Measurements from ENCODE around the gene SFT2D3. TPM values are rescaled to one million over a fixed set of nuclear protein-coding genes. Genes with fewer than 3 reads are reported as not detected.

Gene SFT2D3
- total and polyA plus RNA-seq, 9 of the 15 experiments (the other 6 are each of a cell fraction or from before 2014, with no cell fraction given), result 7.5 to 9.9 (median 8.9) TPM; not detected in 2

- H3K9me1 ChIP-seq (ENCODE audit: control insufficient read depth, insufficient read depth, low read length), result no peaks in the 10 kb centered on the region
- no peaks in the 10 kb centered on the region for H4K20me1 ChIP-seq (replicated peaks; ENCODE audit: control insufficient read depth, insufficient read depth, low read length)
- no peak overlapping the region for H3K4me2 ChIP-seq (ENCODE audit: insufficient read depth, low read length)
- H3K36me3 ChIP-seq (ENCODE audit: control insufficient read depth, insufficient read depth, low read length), result peaks cover 29% of the 10 kb centered on the region; the same call in 1 of the 3 replicates
- intact Hi-C loops (cut with micrococcal nuclease), result no loop called here
- no peak overlapping the region for H2AFZ ChIP-seq (ENCODE audit: low read depth, low read length)
- POLR2A ChIA-PET, result no interaction called here
- in situ Hi-C loops (cut with MboI), result no loop called here
- H3K9me3 ChIP-seq (replicated peaks; ENCODE audit: control insufficient read depth, insufficient read depth, low read depth, low read length), result no peaks in the 10 kb centered on the region
- no peaks in the 10 kb centered on the region for H3K4me1 ChIP-seq (replicated peaks in 1 of 2; ENCODE audit: control insufficient read depth in 2 of 2, insufficient read depth in 2 of 2, low read length in 2 of 2)
- 79% methylated on average over 3 of the region's 3 CpGs for WGBS (ENCODE audit: insufficient coverage, low coverage, missing lambda C conversion rate)
- no peak overlapping the region for H3K27ac ChIP-seq (ENCODE audit: extremely low read depth, low read depth, low read length)
- FAIRE-seq (no peak), DNase-seq (ENCODE audit: extremely low read depth in 1 of 4, low spot score in 3 of 4) (no peak), ATAC-seq (no peak)
- no peak overlapping the region for H3K9ac ChIP-seq (ENCODE audit: insufficient read depth in 1 of 2, low read depth in 2 of 2, low read length in 2 of 2)
- no peaks in the 10 kb centered on the region for H3K27me3 ChIP-seq (ENCODE audit: control insufficient read depth in 2 of 2, insufficient read depth in 2 of 2, low read length in 2 of 2)
- TF ChIP-seq ZNF239 (CRISPR knock-in tag; IDR thresholded peaks at IDR 0.05), result no peak
- H3K79me2 ChIP-seq (ENCODE audit: control insufficient read depth, insufficient read depth, low read length), result no peaks in the 10 kb centered on the region
- no peak overlapping the region for H3K4me3 ChIP-seq
- CTCF ChIA-PET (ENCODE audit: low intra/inter-chr PET ratio), result no interaction called here
- BruUV-seq (replicated peaks), result no TSS peak
These were observed 34.5 kb downstream of the SFT2D3 start for GRCh38 chr2:127735537-127736399.

GRCh38 chr2:127737892-127738291 is 36.6 kb downstream of the SFT2D3 start:
- POLR2A ChIA-PET, result no interaction called here
- H3K27ac ChIP-seq (ENCODE audit: extremely low read depth, low read depth, low read length), result no peak overlapping the region
- DNase-seq (ENCODE audit: extremely low read depth in 1 of 4, low spot score in 3 of 4) (no peak), ATAC-seq (no peak), FAIRE-seq (no peak)
- intact Hi-C loops (cut with micrococcal nuclease) (no loop called here), in situ Hi-C loops (cut with MboI) (no loop called here)
- H3K9me3 ChIP-seq (replicated peaks; ENCODE audit: control insufficient read depth, insufficient read depth, low read depth, low read length), result no peaks in the 10 kb centered on the region
- no peaks in the 10 kb centered on the region for H3K9me1 ChIP-seq (ENCODE audit: control insufficient read depth, insufficient read depth, low read length)
- no peak for TF ChIP-seq TEAD1 (CRISPR knock-in tag; IDR thresholded peaks at IDR 0.05)
- TF ChIP-seq PYGO2 (tag; IDR thresholded peaks at IDR 0.05), result no peak
- TF ChIP-seq ZNF75A (CRISPR knock-in tag; IDR thresholded peaks at IDR 0.05), result no peak
- no peak for TF ChIP-seq HOMEZ (CRISPR knock-in tag; IDR thresholded peaks at IDR 0.05)
- TF ChIP-seq PRPF4 (IDR thresholded peaks at IDR 0.05; ENCODE audit: insufficient read depth, low read depth, low read length, poor library complexity, severe bottlenecking), result no peak
- TF ChIP-seq CBFA2T3 (IDR thresholded peaks at IDR 0.05), result no peak
- no peak overlapping the region for H3K4me3 ChIP-seq
- 80% methylated on average over 1 of the region's 1 CpG for WGBS (ENCODE audit: insufficient coverage, low coverage, missing lambda C conversion rate)
- BruUV-seq (replicated peaks), result no TSS peak
- H3K36me3 ChIP-seq (ENCODE audit: control insufficient read depth, insufficient read depth, low read length), result peaks cover 37% of the 10 kb centered on the region; the same call in 2 of the 3 replicates
- no peaks in the 10 kb centered on the region for H3K27me3 ChIP-seq (ENCODE audit: control insufficient read depth in 2 of 2, insufficient read depth in 2 of 2, low read length in 2 of 2)
- no peaks in the 10 kb centered on the region for H3K4me1 ChIP-seq (replicated peaks in 1 of 2; ENCODE audit: control insufficient read depth in 2 of 2, insufficient read depth in 2 of 2, low read length in 2 of 2)
- no peak overlapping the region for H3K4me2 ChIP-seq (ENCODE audit: insufficient read depth, low read length)
- H3K79me2 ChIP-seq (ENCODE audit: control insufficient read depth, insufficient read depth, low read length), result no peaks in the 10 kb centered on the region
- H4K20me1 ChIP-seq (replicated peaks; ENCODE audit: control insufficient read depth, insufficient read depth, low read length), result no peaks in the 10 kb centered on the region
- H2AFZ ChIP-seq (ENCODE audit: low read depth, low read length), result no peak overlapping the region
- no peak overlapping the region for H3K9ac ChIP-seq (ENCODE audit: insufficient read depth in 1 of 2, low read depth in 2 of 2, low read length in 2 of 2)
- CTCF ChIA-PET (ENCODE audit: low intra/inter-chr PET ratio), result no interaction called here

Data from K562 (cell line).